Muscle layer of duodenum (tissue), 2 donors: ENCODE measurements around the gene ATP2A3.

Experiments used
- H3K27ac ChIP-seq: one replicate; pipeline ENCODE4 v1.7.0; 2013; ENCODE audit warnings: mild to moderate bottlenecking, low read length
- H3K27me3 ChIP-seq: one replicate; pipeline ENCODE4 v1.7.0; 2013; ENCODE audit warnings: low read depth, mild to moderate bottlenecking, control low read depth, low read length
- H3K36me3 ChIP-seq, 2 donors: one replicate each; pipeline ENCODE4 v1.7.0; 2013; ENCODE audit warnings: low read length in 2 of 2, control low read depth in 1 of 2, mild to moderate bottlenecking in 1 of 2; ENCODE audit not compliant: insufficient read depth in 2 of 2, control insufficient read depth in 1 of 2
- H3K4me1 ChIP-seq, 2 donors: one replicate each; pipeline ENCODE4 v1.7.0; 2013; ENCODE audit warnings: low read length in 2 of 2, mild to moderate bottlenecking in 2 of 2, control low read depth in 1 of 2, moderate library complexity in 1 of 2; ENCODE audit not compliant: insufficient read depth in 2 of 2, control insufficient read depth in 1 of 2
- H3K4me3 ChIP-seq, 2 donors: one replicate each; pipeline ENCODE4 v1.7.0; 2013; ENCODE audit warnings: low read length in 2 of 2, low read depth in 1 of 2, mild to moderate bottlenecking in 1 of 2
- H3K9me3 ChIP-seq, 2 donors: one replicate each; pipeline ENCODE4 v1.7.0; 2013; ENCODE audit warnings: low read length in 2 of 2, control low read depth in 1 of 2, mild to moderate bottlenecking in 1 of 2; ENCODE audit not compliant: control insufficient read depth in 1 of 2
- donor health status: healthy.

The ATP2A3 gene

GRCh38 chr17:3980381-3981014, 16.3 kb upstream of the ATP2A3 start:
- Histone ChIP-seq H3K4me3 (no peak overlapping the region), H3K4me1 (peaks cover 0 to 4% of the 10 kb centered on the region in 2 donors), H3K9me3 (peaks cover 0 to 5% of the 10 kb centered on the region in 2 donors), H3K27me3 (no peaks in the 10 kb centered on the region), H3K27ac (no peak overlapping the region), H3K36me3 (no peaks in the 10 kb centered on the region)

GRCh38 chr17:3979290-3979611, 15.0 kb upstream of the ATP2A3 start:
- no peaks in the 10 kb centered on the region for H3K27me3 ChIP-seq
- peaks cover 6 to 14% of the 10 kb centered on the region in 2 donors for H3K9me3 ChIP-seq
- H3K36me3 ChIP-seq: no peaks in the 10 kb centered on the region
- no peak overlapping the region for H3K4me3 ChIP-seq
- H3K27ac ChIP-seq: peak overlapping the region; percentile 51
- peaks cover 0 to 4% of the 10 kb centered on the region in 2 donors for H3K4me1 ChIP-seq

GRCh38 chr17:3978421-3979289, 14.4 kb upstream of the ATP2A3 start:
- Histone ChIP-seq H3K36me3 (no peaks in the 10 kb centered on the region), H3K4me3 (no peak overlapping the region), H3K27ac (peak overlapping the region; percentile 51), H3K4me1 (peaks cover 0 to 4% of the 10 kb centered on the region in 2 donors), H3K27me3 (no peaks in the 10 kb centered on the region), H3K9me3 (peaks cover 6 to 17% of the 10 kb centered on the region in 2 donors)

- no peaks in the 10 kb centered on the region for H3K27me3 ChIP-seq
- H3K4me3 ChIP-seq: no peak overlapping the region
- no peaks in the 10 kb centered on the region for H3K36me3 ChIP-seq
- H3K4me1 ChIP-seq: peaks cover 0 to 4% of the 10 kb centered on the region in 2 donors
- H3K27ac ChIP-seq: no peak overlapping the region
- H3K9me3 ChIP-seq: peaks cover 6 to 17% of the 10 kb centered on the region in 2 donors
Measured at GRCh38 chr17:3977387-3977786, 13.2 kb upstream of the ATP2A3 start.

GRCh38 chr17:3976675-3977171, 12.5 kb upstream of the ATP2A3 start:
- Histone ChIP-seq H3K36me3 (no peaks in the 10 kb centered on the region), H3K27ac (no peak overlapping the region), H3K27me3 (no peaks in the 10 kb centered on the region), H3K4me3 (no peak overlapping the region), H3K9me3 (peaks cover 6 to 17% of the 10 kb centered on the region in 2 donors), H3K4me1 (peaks cover 0 to 4% of the 10 kb centered on the region in 2 donors)

- Histone ChIP-seq H3K4me1 (peaks cover 0 to 4% of the 10 kb centered on the region in 2 donors), H3K27me3 (no peaks in the 10 kb centered on the region), H3K27ac (no peak overlapping the region), H3K4me3 (peak overlapping the region in 1 of 2 donors; percentile 18), H3K36me3 (no peaks in the 10 kb centered on the region), H3K9me3 (peaks cover 6 to 17% of the 10 kb centered on the region in 2 donors)
Measured at GRCh38 chr17:3974980-3975379, 10.7 kb upstream of the ATP2A3 start.

- H3K4me1 ChIP-seq: peaks cover 0 to 4% of the 10 kb centered on the region in 2 donors
- H3K36me3 ChIP-seq: no peaks in the 10 kb centered on the region
- H3K27ac ChIP-seq: no peak overlapping the region
- H3K9me3 ChIP-seq: peaks cover 6 to 17% of the 10 kb centered on the region in 2 donors
- peak overlapping the region in 1 of 2 donors; percentile 18 for H3K4me3 ChIP-seq
- no peaks in the 10 kb centered on the region for H3K27me3 ChIP-seq
Measured at GRCh38 chr17:3974138-3974687, 10.0 kb upstream of the ATP2A3 start.

- Histone ChIP-seq H3K4me3 (no peak overlapping the region), H3K27ac (no peak overlapping the region), H3K27me3 (no peaks in the 10 kb centered on the region), H3K9me3 (peaks cover 6 to 13% of the 10 kb centered on the region in 2 donors), H3K4me1 (peaks cover 0 to 4% of the 10 kb centered on the region in 2 donors), H3K36me3 (no peaks in the 10 kb centered on the region)
Measured at GRCh38 chr17:3973495-3974137, 9.4 kb upstream of the ATP2A3 start.

- Histone ChIP-seq H3K27me3 (no peaks in the 10 kb centered on the region), H3K4me3 (no peak overlapping the region), H3K4me1 (peaks cover 0 to 4% of the 10 kb centered on the region in 2 donors), H3K36me3 (no peaks in the 10 kb centered on the region), H3K27ac (no peak overlapping the region), H3K9me3 (peaks cover 6 to 13% of the 10 kb centered on the region in 2 donors)
Measured at GRCh38 chr17:3972931-3973330, 8.7 kb upstream of the ATP2A3 start.

GRCh38 chr17:3972281-3972731, 8.1 kb upstream of the ATP2A3 start:
- H3K27me3 ChIP-seq: no peaks in the 10 kb centered on the region
- H3K27ac ChIP-seq: no peak overlapping the region
- peaks cover 6 to 13% of the 10 kb centered on the region in 2 donors for H3K9me3 ChIP-seq
- no peak overlapping the region for H3K4me3 ChIP-seq
- H3K36me3 ChIP-seq: no peaks in the 10 kb centered on the region
- peaks cover 0 to 4% of the 10 kb centered on the region in 2 donors for H3K4me1 ChIP-seq

GRCh38 chr17:3970668-3971067, 6.4 kb upstream of the ATP2A3 start:
- H3K27me3 ChIP-seq: no peaks in the 10 kb centered on the region
- H3K4me1 ChIP-seq: no peaks in the 10 kb centered on the region
- peaks cover 6 to 13% of the 10 kb centered on the region in 2 donors for H3K9me3 ChIP-seq
- no peaks in the 10 kb centered on the region for H3K36me3 ChIP-seq
- no peak overlapping the region for H3K27ac ChIP-seq
- no peak overlapping the region for H3K4me3 ChIP-seq
